ENCODE data around the gene CLOCK.

CLOCK gene

DNA sequence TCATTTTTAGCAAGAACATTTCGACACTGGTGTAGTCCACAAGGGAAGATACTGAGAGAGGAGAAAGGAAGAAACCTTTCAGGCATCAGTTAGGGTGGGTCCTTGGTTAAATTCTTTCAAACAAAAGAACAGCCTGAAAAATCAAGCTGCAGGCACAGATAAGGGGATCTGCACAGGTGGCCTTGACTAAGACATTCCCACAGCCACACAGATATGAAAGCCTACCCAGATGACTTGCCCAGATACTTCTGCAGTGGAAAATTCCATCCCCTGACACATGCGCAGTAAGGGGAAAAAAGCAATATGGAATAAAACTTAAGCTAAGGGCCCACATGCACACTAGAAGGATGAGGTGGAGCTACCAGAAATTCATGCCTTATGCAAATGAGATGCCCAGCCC lies 159.9 kb downstream of the CLOCK start:
- Histone ChIP-seq H3K27me3 (ENCODE audit: insufficient read depth, low read length) (no peaks in the 10 kb centered on the region), H3K4me1 (ENCODE audit: control insufficient read depth, insufficient read depth, low read length, unreplicated experiment) (peaks cover 5% of the 10 kb centered on the region), H3K4me3 (ENCODE audit: low read depth, low read length) (no peak overlapping the region), H2AFZ (ENCODE audit: low read length, unreplicated experiment) (no peak overlapping the region), H3K27ac (ENCODE audit: low read depth, low read length) (no peak overlapping the region), H3K79me2 (ENCODE audit: control insufficient read depth, insufficient read depth, low read length, unreplicated experiment) (no peaks in the 10 kb centered on the region), H3K36me3 (ENCODE audit: insufficient read depth, low read length) (no peaks in the 10 kb centered on the region)

DNA sequence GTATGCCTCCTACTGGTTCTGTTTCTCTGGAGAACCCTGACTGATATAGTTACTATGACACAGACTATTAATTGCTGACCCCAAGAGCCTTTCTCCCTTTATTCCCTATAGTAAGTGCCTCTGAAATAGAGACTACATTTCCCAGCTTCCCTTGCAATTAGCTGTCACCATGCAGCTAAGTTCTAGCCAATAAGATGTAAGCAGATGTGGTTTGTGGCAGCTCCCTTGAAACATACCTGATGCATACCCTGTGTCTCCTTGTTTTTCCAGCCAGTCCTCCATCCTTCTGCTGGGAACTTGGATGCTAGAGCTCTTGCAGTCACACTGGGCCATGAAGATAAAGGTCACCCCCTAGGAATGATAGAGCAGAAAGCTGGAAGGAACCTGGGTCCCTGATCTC lies 160.6 kb downstream of the CLOCK start:
- Histone ChIP-seq H3K27ac (ENCODE audit: low read depth, low read length) (no peak overlapping the region), H2AFZ (ENCODE audit: low read length, unreplicated experiment) (no peak overlapping the region), H3K27me3 (ENCODE audit: insufficient read depth, low read length) (no peaks in the 10 kb centered on the region), H3K4me3 (ENCODE audit: low read depth, low read length) (no peak overlapping the region), H3K79me2 (ENCODE audit: control insufficient read depth, insufficient read depth, low read length, unreplicated experiment) (no peaks in the 10 kb centered on the region), H3K4me1 (ENCODE audit: control insufficient read depth, insufficient read depth, low read length, unreplicated experiment) (peaks cover 10% of the 10 kb centered on the region), H3K36me3 (ENCODE audit: insufficient read depth, low read length) (no peaks in the 10 kb centered on the region)

DNA sequence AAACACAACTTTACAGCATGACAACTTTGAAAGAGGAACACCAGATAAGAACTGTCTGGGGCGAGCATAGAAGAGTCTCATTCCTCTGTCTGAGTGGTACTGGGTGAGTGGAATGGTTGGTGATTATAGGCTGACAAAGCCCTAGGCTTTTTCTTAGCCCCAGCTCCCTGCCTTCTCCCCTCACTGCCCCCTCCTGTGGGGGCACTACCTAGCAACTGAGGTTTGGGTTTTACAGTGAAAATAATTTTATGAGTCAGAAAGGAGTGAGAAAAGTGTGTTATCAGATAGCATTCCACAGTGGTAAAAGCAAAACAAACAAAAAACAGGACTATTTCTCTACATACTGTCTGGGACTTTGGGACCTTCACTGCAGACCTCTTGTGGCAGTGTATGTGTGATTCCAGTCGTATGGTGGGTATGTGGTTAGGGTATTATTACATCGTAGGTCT lies 161.5 kb downstream of the CLOCK start:
- Histone ChIP-seq H3K4me1 (ENCODE audit: control insufficient read depth, insufficient read depth, low read length, unreplicated experiment) (peaks cover 10% of the 10 kb centered on the region), H3K27ac (ENCODE audit: low read depth, low read length) (no peak overlapping the region), H3K4me3 (ENCODE audit: low read depth, low read length) (no peak overlapping the region), H3K79me2 (ENCODE audit: control insufficient read depth, insufficient read depth, low read length, unreplicated experiment) (no peaks in the 10 kb centered on the region), H3K27me3 (ENCODE audit: insufficient read depth, low read length) (no peaks in the 10 kb centered on the region), H3K36me3 (ENCODE audit: insufficient read depth, low read length) (no peaks in the 10 kb centered on the region), H2AFZ (ENCODE audit: low read length, unreplicated experiment) (no peak overlapping the region)

DNA sequence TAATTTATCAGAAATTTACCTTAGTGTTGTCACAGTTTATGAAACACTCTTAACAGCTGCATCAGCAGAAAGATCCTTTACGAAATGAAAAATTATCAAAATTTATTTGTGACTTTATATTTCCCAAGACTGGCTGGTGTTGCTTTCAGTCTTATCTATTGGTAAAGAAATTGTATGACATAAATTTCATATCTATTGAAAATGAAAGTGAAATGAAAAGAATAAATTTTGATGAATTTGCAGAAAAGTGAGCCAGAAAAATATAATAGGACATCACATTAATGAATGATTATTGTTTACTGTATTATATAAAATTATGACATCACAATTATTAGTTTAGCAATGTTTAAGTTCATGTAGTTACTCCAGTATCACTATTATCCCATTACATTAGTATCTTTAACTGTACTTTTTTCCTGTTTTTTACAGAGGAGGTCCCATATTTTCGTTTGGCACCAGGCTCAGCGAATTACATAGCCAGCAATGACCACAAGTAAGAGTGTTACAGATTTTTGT lies 164.2 kb downstream of the CLOCK start:
- Histone ChIP-seq H2AFZ (ENCODE audit: low read length, unreplicated experiment) (peak overlapping the region; percentile 94), H3K27me3 (ENCODE audit: insufficient read depth, low read length) (no peaks in the 10 kb centered on the region), H3K4me1 (ENCODE audit: control insufficient read depth, insufficient read depth, low read length, unreplicated experiment) (peaks cover 10% of the 10 kb centered on the region), H3K4me3 (ENCODE audit: low read depth, low read length) (peak overlapping the region; percentile 48), H3K27ac (ENCODE audit: low read depth, low read length) (no peak overlapping the region), H3K79me2 (ENCODE audit: control insufficient read depth, insufficient read depth, low read length, unreplicated experiment) (no peaks in the 10 kb centered on the region), H3K36me3 (ENCODE audit: insufficient read depth, low read length) (no peaks in the 10 kb centered on the region)

DNA sequence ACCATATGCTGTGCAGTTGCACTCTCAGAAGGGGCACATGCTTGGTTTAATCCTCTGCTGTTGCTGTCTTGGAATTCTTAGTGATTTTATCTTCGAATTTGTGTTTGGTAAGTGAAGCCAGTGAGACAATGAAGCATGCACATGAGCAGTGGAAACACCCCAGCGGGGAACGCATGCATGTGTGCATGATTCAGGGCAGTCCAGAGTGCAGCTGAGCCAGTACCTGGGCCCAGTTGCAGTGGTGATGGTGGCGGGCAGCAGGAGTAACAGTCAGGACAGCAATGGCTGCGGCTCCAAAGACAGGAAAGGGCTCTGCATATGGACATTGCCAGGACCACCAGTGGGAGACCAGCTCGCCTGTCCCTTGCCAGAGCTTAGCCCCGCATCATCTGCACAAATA lies 165.2 kb downstream of the CLOCK start:
- no peak overlapping the region for H3K27ac ChIP-seq (ENCODE audit: low read depth, low read length)

DNA sequence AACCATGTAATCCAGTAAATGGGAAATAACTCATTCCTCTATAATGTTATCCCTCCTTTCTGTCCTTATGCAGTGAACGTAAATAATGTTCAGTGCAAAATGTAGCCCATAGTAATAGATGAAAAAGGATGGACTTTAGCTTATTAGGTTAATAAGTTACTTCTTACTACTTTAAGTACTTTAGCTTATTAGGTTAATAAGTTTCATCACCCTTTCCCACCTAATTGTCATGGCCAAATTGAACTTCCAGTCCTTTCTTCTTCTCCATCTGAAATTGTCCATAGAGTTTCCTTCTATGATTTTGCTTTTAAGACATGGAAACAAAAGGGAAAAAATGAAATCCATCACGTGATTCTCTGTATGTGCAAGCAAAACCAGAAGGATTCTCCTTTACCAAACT lies 166.1 kb downstream of the CLOCK start:
- H2AFZ ChIP-seq (ENCODE audit: low read length, unreplicated experiment), result no peak overlapping the region
- no peak overlapping the region for H3K27ac ChIP-seq (ENCODE audit: low read depth, low read length)

More for the DNA sequence above, 165.2 kb downstream of the CLOCK start:
- Histone ChIP-seq H3K36me3 (ENCODE audit: insufficient read depth, low read length) (no peaks in the 10 kb centered on the region), H3K4me1 (ENCODE audit: control insufficient read depth, insufficient read depth, low read length, unreplicated experiment) (peaks cover 10% of the 10 kb centered on the region), H2AFZ (ENCODE audit: low read length, unreplicated experiment) (peak overlapping the region; percentile 94), H3K4me3 (ENCODE audit: low read depth, low read length) (no peak overlapping the region), H3K79me2 (ENCODE audit: control insufficient read depth, insufficient read depth, low read length, unreplicated experiment) (no peaks in the 10 kb centered on the region), H3K27me3 (ENCODE audit: insufficient read depth, low read length) (no peaks in the 10 kb centered on the region)

DNA sequence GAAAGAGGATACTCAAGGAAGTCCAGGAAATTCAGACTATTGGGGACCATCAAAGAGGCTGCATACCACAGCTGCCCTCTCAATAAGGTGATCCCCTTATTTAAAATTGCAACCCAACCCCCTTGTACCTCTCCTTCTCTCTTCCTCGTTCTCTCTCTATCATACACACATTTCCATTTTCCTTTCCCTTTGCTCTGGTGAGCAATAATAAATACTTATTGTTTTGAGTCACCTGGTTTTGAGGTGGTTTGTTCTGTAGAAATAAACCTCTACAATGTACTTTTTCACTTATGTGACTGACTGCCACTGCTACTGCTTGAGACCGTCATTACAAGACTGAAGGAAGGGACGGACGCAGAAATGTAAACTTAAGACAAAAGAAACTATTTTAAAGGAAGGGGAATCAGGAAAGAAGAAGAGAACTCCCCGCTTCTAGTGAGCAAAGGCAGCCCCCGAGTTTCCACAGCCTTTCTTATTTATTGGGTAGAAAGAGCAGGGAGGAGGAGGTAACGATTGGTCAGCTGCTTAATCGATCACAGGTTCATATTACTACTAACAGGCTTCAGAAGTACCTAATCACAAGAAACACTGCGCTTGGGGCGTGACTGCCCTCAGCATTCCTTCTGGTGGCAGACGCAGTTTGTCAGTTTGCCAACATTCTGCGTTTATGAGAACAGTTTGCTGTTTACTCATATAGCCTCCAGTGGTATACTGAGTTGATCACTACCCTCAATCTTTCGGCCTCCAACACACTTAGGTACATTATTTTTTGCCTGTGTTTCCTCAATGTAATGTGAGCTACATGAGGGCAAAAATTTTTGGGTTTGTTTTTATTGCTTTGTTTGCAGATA lies 167.9 kb downstream of the CLOCK start:
- Histone ChIP-seq H3K4me3 (ENCODE audit: low read depth, low read length) (no peak overlapping the region), H3K36me3 (ENCODE audit: insufficient read depth, low read length) (no peaks in the 10 kb centered on the region), H2AFZ (ENCODE audit: low read length, unreplicated experiment) (peak overlapping the region; percentile 62), H3K4me1 (ENCODE audit: control insufficient read depth, insufficient read depth, low read length, unreplicated experiment) (peaks cover 10% of the 10 kb centered on the region), H3K27ac (ENCODE audit: low read depth, low read length) (no peak overlapping the region), H3K79me2 (ENCODE audit: control insufficient read depth, insufficient read depth, low read length, unreplicated experiment) (no peaks in the 10 kb centered on the region), H3K27me3 (ENCODE audit: insufficient read depth, low read length) (no peaks in the 10 kb centered on the region)

More for the DNA sequence above, 166.1 kb downstream of the CLOCK start:
- no peaks in the 10 kb centered on the region for H3K79me2 ChIP-seq (ENCODE audit: control insufficient read depth, insufficient read depth, low read length, unreplicated experiment)
- H3K4me1 ChIP-seq (ENCODE audit: control insufficient read depth, insufficient read depth, low read length, unreplicated experiment), result peaks cover 10% of the 10 kb centered on the region
- no peaks in the 10 kb centered on the region for H3K36me3 ChIP-seq (ENCODE audit: insufficient read depth, low read length)
- H3K4me3 ChIP-seq (ENCODE audit: low read depth, low read length), result no peak overlapping the region
- no peaks in the 10 kb centered on the region for H3K27me3 ChIP-seq (ENCODE audit: insufficient read depth, low read length)
